Mammary epithelial cell (primary cell): ENCODE results near the gene CDH13.

Experiments used
- EZH2 ChIP-seq: IDR thresholded peaks from 2 replicates; pipeline ENCODE4 v1.6.1; 2012; ENCODE audit warnings: low read length, inconsistent platforms, borderline replicate concordance
- TF ChIP-seq, protein P1 (sequence below), 2 donors: IDR thresholded peaks in 1 of 2; conservative IDR thresholded peaks in 1 of 2; 2 replicates each; pipeline ENCODE4 v1.5.1; 2011 to 2012; ENCODE audit warnings: inconsistent platforms in 2 of 2, low read length in 2 of 2, mild to moderate bottlenecking in 2 of 2, control low read depth in 1 of 2, low read depth in 1 of 2; ENCODE audit not compliant: insufficient read depth in 1 of 2; ENCODE audit errors: extremely low read depth in 1 of 2

GRCh38 chr16:83732536-83732935 lies 1105.8 kb downstream of the CDH13 start:
- TF ChIP-seq, protein P1, sequence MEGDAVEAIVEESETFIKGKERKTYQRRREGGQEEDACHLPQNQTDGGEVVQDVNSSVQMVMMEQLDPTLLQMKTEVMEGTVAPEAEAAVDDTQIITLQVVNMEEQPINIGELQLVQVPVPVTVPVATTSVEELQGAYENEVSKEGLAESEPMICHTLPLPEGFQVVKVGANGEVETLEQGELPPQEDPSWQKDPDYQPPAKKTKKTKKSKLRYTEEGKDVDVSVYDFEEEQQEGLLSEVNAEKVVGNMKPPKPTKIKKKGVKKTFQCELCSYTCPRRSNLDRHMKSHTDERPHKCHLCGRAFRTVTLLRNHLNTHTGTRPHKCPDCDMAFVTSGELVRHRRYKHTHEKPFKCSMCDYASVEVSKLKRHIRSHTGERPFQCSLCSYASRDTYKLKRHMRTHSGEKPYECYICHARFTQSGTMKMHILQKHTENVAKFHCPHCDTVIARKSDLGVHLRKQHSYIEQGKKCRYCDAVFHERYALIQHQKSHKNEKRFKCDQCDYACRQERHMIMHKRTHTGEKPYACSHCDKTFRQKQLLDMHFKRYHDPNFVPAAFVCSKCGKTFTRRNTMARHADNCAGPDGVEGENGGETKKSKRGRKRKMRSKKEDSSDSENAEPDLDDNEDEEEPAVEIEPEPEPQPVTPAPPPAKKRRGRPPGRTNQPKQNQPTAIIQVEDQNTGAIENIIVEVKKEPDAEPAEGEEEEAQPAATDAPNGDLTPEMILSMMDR (conservative IDR thresholded peaks at IDR 0.05 in 1 of 2, IDR thresholded peaks at IDR 0.05 in 1 of 2; ENCODE audit: extremely low read depth in 1 of 2, insufficient read depth in 1 of 2, low read depth in 1 of 2, low read length in 2 of 2) = no peak
- TF ChIP-seq EZH2 = no peak
